ENCODE data around the gene THRAP3.
A peak's percentile ranks its signal among the peaks of the same experiment; 100 is the strongest.
"Not testable (repeated sequence)": the region's sequence is repeated elsewhere in the genome, so short reads cannot be mapped to it uniquely, and the experiment has no call there.

Gene THRAP3

GRCh38 chr1:36222481-36223380 lies 1.5 kb upstream of the THRAP3 start:
- no peak for DNase-seq
- Mint-ChIP-seq H3K4me1 (peaks cover 30% of the 10 kb centered on the region), H3K36me3 (ENCODE audit: low read depth) (peaks cover 22% of the 10 kb centered on the region), H3K4me3 (peak overlapping the region; percentile 92), H3K27me3 (no peaks in the 10 kb centered on the region), H3K9me3 (no peaks in the 10 kb centered on the region), H3K27ac (peak overlapping the region; percentile 99)
- no peak for ATAC-seq

GRCh38 chr1:36223381-36223995 lies 755 bp upstream of the THRAP3 start:
- H3K36me3 Mint-ChIP-seq (ENCODE audit: low read depth): peaks cover 25% of the 10 kb centered on the region
- H3K9me3 Mint-ChIP-seq: no peaks in the 10 kb centered on the region
- H3K4me3 Mint-ChIP-seq: peak overlapping the region; percentile 92
- DNase-seq (peak; percentile 36), ATAC-seq (peak; percentile 48)
- peaks cover 34% of the 10 kb centered on the region for H3K4me1 Mint-ChIP-seq
- H3K27me3 Mint-ChIP-seq: no peaks in the 10 kb centered on the region
- peak overlapping the region; percentile 99 for H3K27ac Mint-ChIP-seq

- DNase-seq (peak; percentile 82), ATAC-seq (peak; percentile 75)
- H3K27me3 Mint-ChIP-seq: no peaks in the 10 kb centered on the region
- H3K4me1 Mint-ChIP-seq: peaks cover 37% of the 10 kb centered on the region
- peak overlapping the region; percentile 92 for H3K4me3 Mint-ChIP-seq
- peaks cover 30% of the 10 kb centered on the region for H3K36me3 Mint-ChIP-seq (ENCODE audit: low read depth)
- H3K9me3 Mint-ChIP-seq: no peaks in the 10 kb centered on the region
- H3K27ac Mint-ChIP-seq: peak overlapping the region; percentile 99
These were observed 467 bp downstream of the THRAP3 start for GRCh38 chr1:36224537-36225282.

- ATAC-seq (no peak), DNase-seq (no peak)
- Mint-ChIP-seq H3K27ac (peak overlapping the region; percentile 99), H3K36me3 (ENCODE audit: low read depth) (peaks cover 32% of the 10 kb centered on the region), H3K9me3 (no peaks in the 10 kb centered on the region), H3K4me3 (peak overlapping the region; percentile 92), H3K27me3 (no peaks in the 10 kb centered on the region), H3K4me1 (peaks cover 38% of the 10 kb centered on the region)
These were observed 1.1 kb downstream of the THRAP3 start for GRCh38 chr1:36225283-36225899.

- H3K27ac Mint-ChIP-seq, ATAC-seq, H3K9me3 Mint-ChIP-seq, H3K4me3 Mint-ChIP-seq, DNase-seq, H3K27me3 Mint-ChIP-seq: not testable (repeated sequence)
- H3K36me3 Mint-ChIP-seq (ENCODE audit: low read depth): peaks cover 59% of the 10 kb centered on the region
- peaks cover 70% of the 10 kb centered on the region for H3K4me1 Mint-ChIP-seq
These were observed 6.0 kb downstream of the THRAP3 start for GRCh38 chr1:36230279-36230678.

GRCh38 chr1:36231191-36231590 lies 6.9 kb downstream of the THRAP3 start:
- no peak overlapping the region for H3K4me3 Mint-ChIP-seq
- peaks cover 52% of the 10 kb centered on the region for H3K36me3 Mint-ChIP-seq (ENCODE audit: low read depth)
- H3K9me3 Mint-ChIP-seq: no peaks in the 10 kb centered on the region
- H3K4me1 Mint-ChIP-seq: peaks cover 65% of the 10 kb centered on the region
- no peak for ATAC-seq
- H3K27me3 Mint-ChIP-seq: no peaks in the 10 kb centered on the region
- H3K27ac Mint-ChIP-seq: no peak overlapping the region
- DNase-seq: no peak

GRCh38 chr1:36232212-36233095 lies 8.2 kb downstream of the THRAP3 start:
- H3K27ac Mint-ChIP-seq: peak overlapping the region; percentile 39
- no peak overlapping the region for H3K4me3 Mint-ChIP-seq
- peaks cover 63% of the 10 kb centered on the region for H3K4me1 Mint-ChIP-seq
- peaks cover 45% of the 10 kb centered on the region for H3K36me3 Mint-ChIP-seq (ENCODE audit: low read depth)
- no peaks in the 10 kb centered on the region for H3K27me3 Mint-ChIP-seq
- no peaks in the 10 kb centered on the region for H3K9me3 Mint-ChIP-seq
- DNase-seq: no peak
- ATAC-seq: no peak

- Mint-ChIP-seq H3K36me3 (ENCODE audit: low read depth) (peaks cover 38% of the 10 kb centered on the region), H3K9me3 (no peaks in the 10 kb centered on the region), H3K27ac (peak overlapping the region; percentile 57), H3K4me1 (peaks cover 48% of the 10 kb centered on the region), H3K27me3 (no peaks in the 10 kb centered on the region), H3K4me3 (no peak overlapping the region)
- DNase-seq (no peak), ATAC-seq (no peak)
These were observed 12.1 kb downstream of the THRAP3 start for GRCh38 chr1:36236302-36236701.

- Mint-ChIP-seq H3K36me3 (ENCODE audit: low read depth) (peaks cover 38% of the 10 kb centered on the region), H3K4me1 (peaks cover 38% of the 10 kb centered on the region), H3K9me3 (no peaks in the 10 kb centered on the region), H3K4me3 (no peak overlapping the region), H3K27ac (peak overlapping the region; percentile 48), H3K27me3 (no peaks in the 10 kb centered on the region)
- DNase-seq (no peak), ATAC-seq (no peak)
These were observed 14.2 kb downstream of the THRAP3 start for GRCh38 chr1:36238433-36238832.

- ATAC-seq (no peak), DNase-seq (no peak)
- H3K4me3 Mint-ChIP-seq: no peak overlapping the region
- peaks cover 28% of the 10 kb centered on the region for H3K4me1 Mint-ChIP-seq
- H3K9me3 Mint-ChIP-seq: no peaks in the 10 kb centered on the region
- no peak overlapping the region for H3K27ac Mint-ChIP-seq
- no peaks in the 10 kb centered on the region for H3K27me3 Mint-ChIP-seq
- peaks cover 33% of the 10 kb centered on the region for H3K36me3 Mint-ChIP-seq (ENCODE audit: low read depth)
These were observed 15.8 kb downstream of the THRAP3 start for GRCh38 chr1:36239941-36240637.

- Mint-ChIP-seq H3K4me3 (no peak overlapping the region), H3K27ac (peak overlapping the region; percentile 56), H3K9me3 (no peaks in the 10 kb centered on the region), H3K36me3 (ENCODE audit: low read depth) (peaks cover 29% of the 10 kb centered on the region), H3K27me3 (no peaks in the 10 kb centered on the region), H3K4me1 (peaks cover 55% of the 10 kb centered on the region)
- no peak for ATAC-seq
- DNase-seq: no peak
These were observed 23.3 kb downstream of the THRAP3 start for GRCh38 chr1:36247538-36247937.

GRCh38 chr1:36248250-36248894 lies 24.1 kb downstream of the THRAP3 start:
- Mint-ChIP-seq H3K9me3 (no peaks in the 10 kb centered on the region), H3K27me3 (no peaks in the 10 kb centered on the region), H3K4me3 (no peak overlapping the region), H3K4me1 (peaks cover 59% of the 10 kb centered on the region), H3K36me3 (ENCODE audit: low read depth) (peaks cover 30% of the 10 kb centered on the region), H3K27ac (peak overlapping the region; percentile 59)
- no peak for ATAC-seq
- DNase-seq: no peak
